OCI-LY7 (cell line): ENCODE measurements around the gene SNCAIP.

ENCODE experiments used
- CTCF ChIP-seq: fragments of 200-600 bp; sonication (generic); conservative IDR thresholded peaks from 2 replicates; pipeline ENCODE4 v1.5.1; 2014; ENCODE audit warnings: mild to moderate bottlenecking, antibody characterized with exemption, low read length, moderate library complexity, mixed read lengths
- EZH2phosphoT487 ChIP-seq: fragments of 200-600 bp; sonication (generic); IDR thresholded peaks from 2 replicates; pipeline ENCODE4 v1.6.1; 2018; ENCODE audit warnings: low read depth, borderline replicate concordance, mild to moderate bottlenecking, mixed run types, antibody characterized with exemption, low read length, moderate library complexity, mixed read lengths

DNA sequence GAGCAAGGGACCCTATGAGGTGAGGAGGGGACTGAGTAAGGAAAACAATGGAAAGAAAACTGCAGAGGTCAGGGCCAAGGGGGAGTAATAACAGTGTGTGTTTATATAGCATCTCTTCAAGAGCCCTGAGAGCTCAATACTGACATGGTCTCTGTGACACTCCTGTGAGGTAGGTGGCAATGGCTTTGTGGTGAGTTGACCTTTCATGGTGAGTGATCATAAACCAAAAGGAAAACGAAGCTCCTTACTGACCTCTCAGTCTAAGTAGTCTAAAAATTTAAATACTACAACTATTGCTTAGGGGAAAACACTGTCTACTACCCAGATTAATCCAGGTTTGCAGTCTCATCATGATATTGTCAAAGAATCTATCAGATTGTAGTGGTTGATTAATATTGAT, 130.9 kb downstream of the SNCAIP start:
- no peak for TF ChIP-seq CTCF
- TF ChIP-seq EZH2phosphoT487 = no peak
